ENCODE results near the gene LYST.
A peak's percentile ranks its signal among the peaks of the same experiment; 100 is the strongest.
"Not testable (repeated sequence)": the region's sequence is repeated elsewhere in the genome, so short reads cannot be mapped to it uniquely, and the experiment has no call there.

The LYST gene, protein sequence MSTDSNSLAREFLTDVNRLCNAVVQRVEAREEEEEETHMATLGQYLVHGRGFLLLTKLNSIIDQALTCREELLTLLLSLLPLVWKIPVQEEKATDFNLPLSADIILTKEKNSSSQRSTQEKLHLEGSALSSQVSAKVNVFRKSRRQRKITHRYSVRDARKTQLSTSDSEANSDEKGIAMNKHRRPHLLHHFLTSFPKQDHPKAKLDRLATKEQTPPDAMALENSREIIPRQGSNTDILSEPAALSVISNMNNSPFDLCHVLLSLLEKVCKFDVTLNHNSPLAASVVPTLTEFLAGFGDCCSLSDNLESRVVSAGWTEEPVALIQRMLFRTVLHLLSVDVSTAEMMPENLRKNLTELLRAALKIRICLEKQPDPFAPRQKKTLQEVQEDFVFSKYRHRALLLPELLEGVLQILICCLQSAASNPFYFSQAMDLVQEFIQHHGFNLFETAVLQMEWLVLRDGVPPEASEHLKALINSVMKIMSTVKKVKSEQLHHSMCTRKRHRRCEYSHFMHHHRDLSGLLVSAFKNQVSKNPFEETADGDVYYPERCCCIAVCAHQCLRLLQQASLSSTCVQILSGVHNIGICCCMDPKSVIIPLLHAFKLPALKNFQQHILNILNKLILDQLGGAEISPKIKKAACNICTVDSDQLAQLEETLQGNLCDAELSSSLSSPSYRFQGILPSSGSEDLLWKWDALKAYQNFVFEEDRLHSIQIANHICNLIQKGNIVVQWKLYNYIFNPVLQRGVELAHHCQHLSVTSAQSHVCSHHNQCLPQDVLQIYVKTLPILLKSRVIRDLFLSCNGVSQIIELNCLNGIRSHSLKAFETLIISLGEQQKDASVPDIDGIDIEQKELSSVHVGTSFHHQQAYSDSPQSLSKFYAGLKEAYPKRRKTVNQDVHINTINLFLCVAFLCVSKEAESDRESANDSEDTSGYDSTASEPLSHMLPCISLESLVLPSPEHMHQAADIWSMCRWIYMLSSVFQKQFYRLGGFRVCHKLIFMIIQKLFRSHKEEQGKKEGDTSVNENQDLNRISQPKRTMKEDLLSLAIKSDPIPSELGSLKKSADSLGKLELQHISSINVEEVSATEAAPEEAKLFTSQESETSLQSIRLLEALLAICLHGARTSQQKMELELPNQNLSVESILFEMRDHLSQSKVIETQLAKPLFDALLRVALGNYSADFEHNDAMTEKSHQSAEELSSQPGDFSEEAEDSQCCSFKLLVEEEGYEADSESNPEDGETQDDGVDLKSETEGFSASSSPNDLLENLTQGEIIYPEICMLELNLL (N-terminal part only)

GRCh38 chr1:235866205-235866912, at the start of gene LYST:
Gene LYST (minus strand): TSS chr1:235866906. CDS start chr1:235830417, 36,489 bp downstream.
- Histone ChIP-seq H3K9ac (ENCODE audit: low read depth in 1 of 2, low read length in 2 of 2) (peak within 1 kb of the TSS; percentile 76 to 94), H3K36me3 (ENCODE audit: control insufficient read depth in 1 of 2, insufficient read depth in 2 of 2, low read length in 2 of 2) (no peaks in the 10 kb centered on the region), H3K4me3 (ENCODE audit: low read depth in 1 of 2, low read length in 2 of 2) (peak within 1 kb of the TSS; percentile 95 to 98), H3K27ac (ENCODE audit: low read depth, low read length) (peak within 1 kb of the TSS; percentile 90), H3K9me3 (ENCODE audit: control insufficient read depth in 1 of 2, low read length in 2 of 2) (no peaks in the 10 kb centered on the region), H3K27me3 (ENCODE audit: control insufficient read depth in 1 of 2, insufficient read depth in 2 of 2, low read length in 2 of 2) (no peaks in the 10 kb centered on the region), H3K4me1 (ENCODE audit: control insufficient read depth in 1 of 2, insufficient read depth in 2 of 2, low read length in 2 of 2) (peaks cover 0 to 17% of the 10 kb centered on the region in 2 donors)

GRCh38 chr1:235915489-235915888, 48.8 kb upstream of the LYST start:
- H3K9me3 ChIP-seq (ENCODE audit: control insufficient read depth in 1 of 2, low read length in 2 of 2); H3K36me3 ChIP-seq (ENCODE audit: control insufficient read depth in 1 of 2, insufficient read depth in 2 of 2, low read length in 2 of 2); H3K27ac ChIP-seq (ENCODE audit: low read depth, low read length); H3K27me3 ChIP-seq (ENCODE audit: control insufficient read depth in 1 of 2, insufficient read depth in 2 of 2, low read length in 2 of 2); H3K4me3 ChIP-seq (ENCODE audit: low read depth in 1 of 2, low read length in 2 of 2); H3K9ac ChIP-seq (ENCODE audit: low read depth in 1 of 2, low read length in 2 of 2): not testable (repeated sequence)
- H3K4me1 ChIP-seq (ENCODE audit: control insufficient read depth in 1 of 2, insufficient read depth in 2 of 2, low read length in 2 of 2), result peaks cover 5 to 14% of the 10 kb centered on the region in 2 donors

- H3K9me3 ChIP-seq (ENCODE audit: control insufficient read depth in 1 of 2, low read length in 2 of 2), result no peaks in the 10 kb centered on the region
These were observed 46.6 kb upstream of the LYST start for GRCh38 chr1:235913311-235913710.

DNA sequence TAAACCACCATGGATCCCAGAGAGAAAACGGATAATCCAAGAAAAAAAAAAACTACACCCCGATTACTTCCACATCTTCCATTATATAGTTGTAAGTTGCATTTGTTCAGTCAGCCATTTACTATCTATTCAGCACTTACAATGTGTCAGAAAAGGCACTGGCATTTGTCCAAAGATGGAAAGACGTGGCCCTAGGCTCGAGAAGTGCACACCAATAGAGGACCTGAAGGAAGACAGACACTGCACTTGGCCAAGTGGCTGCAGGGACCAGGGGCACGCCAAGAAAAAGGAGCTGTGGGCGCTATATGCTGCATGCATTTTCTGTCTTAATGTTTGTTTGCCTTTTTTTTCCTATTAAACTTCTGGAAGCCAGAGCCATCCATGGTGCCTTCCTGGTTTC, 45.2 kb upstream of the LYST start:
- no peaks in the 10 kb centered on the region for H3K9me3 ChIP-seq (ENCODE audit: control insufficient read depth in 1 of 2, low read length in 2 of 2)

More at GRCh38 chr1:235913311-235913710, 46.6 kb upstream of the LYST start:
- H3K4me1 ChIP-seq (ENCODE audit: control insufficient read depth in 1 of 2, insufficient read depth in 2 of 2, low read length in 2 of 2), result peaks cover 3 to 5% of the 10 kb centered on the region in 2 donors
- no peaks in the 10 kb centered on the region for H3K36me3 ChIP-seq (ENCODE audit: control insufficient read depth in 1 of 2, insufficient read depth in 2 of 2, low read length in 2 of 2)
- no peak overlapping the region for H3K4me3 ChIP-seq (ENCODE audit: low read depth in 1 of 2, low read length in 2 of 2)
- H3K27me3 ChIP-seq (ENCODE audit: control insufficient read depth in 1 of 2, insufficient read depth in 2 of 2, low read length in 2 of 2), result no peaks in the 10 kb centered on the region
- H3K9ac ChIP-seq (ENCODE audit: low read depth in 1 of 2, low read length in 2 of 2), result no peak overlapping the region
- no peak overlapping the region for H3K27ac ChIP-seq (ENCODE audit: low read depth, low read length)

GRCh38 chr1:235911300-235911662, 44.6 kb upstream of the LYST start:
- Histone ChIP-seq H3K27me3 (ENCODE audit: control insufficient read depth in 1 of 2, insufficient read depth in 2 of 2, low read length in 2 of 2) (no peaks in the 10 kb centered on the region), H3K4me3 (ENCODE audit: low read depth in 1 of 2, low read length in 2 of 2) (no peak overlapping the region), H3K36me3 (ENCODE audit: control insufficient read depth in 1 of 2, insufficient read depth in 2 of 2, low read length in 2 of 2) (no peaks in the 10 kb centered on the region), H3K9me3 (ENCODE audit: control insufficient read depth in 1 of 2, low read length in 2 of 2) (no peaks in the 10 kb centered on the region), H3K4me1 (ENCODE audit: control insufficient read depth in 1 of 2, insufficient read depth in 2 of 2, low read length in 2 of 2) (no peaks in the 10 kb centered on the region), H3K27ac (ENCODE audit: low read depth, low read length) (no peak overlapping the region), H3K9ac (ENCODE audit: low read depth in 1 of 2, low read length in 2 of 2) (no peak overlapping the region)

More for the DNA sequence above, 45.2 kb upstream of the LYST start:
- Histone ChIP-seq H3K27ac (ENCODE audit: low read depth, low read length) (no peak overlapping the region), H3K4me3 (ENCODE audit: low read depth in 1 of 2, low read length in 2 of 2) (no peak overlapping the region), H3K36me3 (ENCODE audit: control insufficient read depth in 1 of 2, insufficient read depth in 2 of 2, low read length in 2 of 2) (no peaks in the 10 kb centered on the region), H3K27me3 (ENCODE audit: control insufficient read depth in 1 of 2, insufficient read depth in 2 of 2, low read length in 2 of 2) (no peaks in the 10 kb centered on the region), H3K9ac (ENCODE audit: low read depth in 1 of 2, low read length in 2 of 2) (no peak overlapping the region), H3K4me1 (ENCODE audit: control insufficient read depth in 1 of 2, insufficient read depth in 2 of 2, low read length in 2 of 2) (peaks cover 0 to under 1% of the 10 kb centered on the region in 2 donors)

- H3K27me3 ChIP-seq (ENCODE audit: control insufficient read depth in 1 of 2, insufficient read depth in 2 of 2, low read length in 2 of 2), result no peaks in the 10 kb centered on the region
- H3K4me3 ChIP-seq (ENCODE audit: low read depth in 1 of 2, low read length in 2 of 2), result no peak overlapping the region
- H3K4me1 ChIP-seq (ENCODE audit: control insufficient read depth in 1 of 2, insufficient read depth in 2 of 2, low read length in 2 of 2), result no peaks in the 10 kb centered on the region
- no peak overlapping the region for H3K27ac ChIP-seq (ENCODE audit: low read depth, low read length)
- no peaks in the 10 kb centered on the region for H3K36me3 ChIP-seq (ENCODE audit: control insufficient read depth in 1 of 2, insufficient read depth in 2 of 2, low read length in 2 of 2)
- H3K9me3 ChIP-seq (ENCODE audit: control insufficient read depth in 1 of 2, low read length in 2 of 2), result no peaks in the 10 kb centered on the region
- no peak overlapping the region for H3K9ac ChIP-seq (ENCODE audit: low read depth in 1 of 2, low read length in 2 of 2)
These were observed 43.9 kb upstream of the LYST start for GRCh38 chr1:235910357-235911299.

- Histone ChIP-seq H3K4me3 (ENCODE audit: low read depth in 1 of 2, low read length in 2 of 2) (no peak overlapping the region), H3K4me1 (ENCODE audit: control insufficient read depth in 1 of 2, insufficient read depth in 2 of 2, low read length in 2 of 2) (no peaks in the 10 kb centered on the region), H3K9ac (ENCODE audit: low read depth in 1 of 2, low read length in 2 of 2) (no peak overlapping the region), H3K9me3 (ENCODE audit: control insufficient read depth in 1 of 2, low read length in 2 of 2) (no peaks in the 10 kb centered on the region), H3K36me3 (ENCODE audit: control insufficient read depth in 1 of 2, insufficient read depth in 2 of 2, low read length in 2 of 2) (no peaks in the 10 kb centered on the region), H3K27ac (ENCODE audit: low read depth, low read length) (no peak overlapping the region), H3K27me3 (ENCODE audit: control insufficient read depth in 1 of 2, insufficient read depth in 2 of 2, low read length in 2 of 2) (no peaks in the 10 kb centered on the region)
These were observed 42.2 kb upstream of the LYST start for GRCh38 chr1:235908742-235909520.

DNA sequence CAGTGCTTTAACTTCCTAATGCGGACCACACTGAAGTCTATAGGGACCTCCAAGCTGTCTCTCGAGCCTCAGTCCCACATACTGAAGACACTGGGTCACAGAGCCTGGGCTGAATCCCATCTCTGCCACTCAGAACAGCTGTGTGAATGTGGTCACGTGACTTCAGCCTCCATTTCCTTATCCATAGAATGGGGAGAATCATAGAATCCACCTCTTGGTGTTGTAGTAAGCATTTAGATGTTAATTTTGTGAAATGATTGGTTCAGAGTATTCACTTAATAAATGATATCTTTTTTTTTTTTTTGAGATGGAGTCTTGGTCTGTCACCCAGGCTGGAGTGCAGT, 41.2 kb upstream of the LYST start:
- H3K4me3 ChIP-seq (ENCODE audit: low read depth in 1 of 2, low read length in 2 of 2), result no peak overlapping the region
- H3K9me3 ChIP-seq (ENCODE audit: control insufficient read depth in 1 of 2, low read length in 2 of 2), result no peaks in the 10 kb centered on the region
- H3K27ac ChIP-seq (ENCODE audit: low read depth, low read length), result no peak overlapping the region
- no peaks in the 10 kb centered on the region for H3K27me3 ChIP-seq (ENCODE audit: control insufficient read depth in 1 of 2, insufficient read depth in 2 of 2, low read length in 2 of 2)
- H3K4me1 ChIP-seq (ENCODE audit: control insufficient read depth in 1 of 2, insufficient read depth in 2 of 2, low read length in 2 of 2), result peaks cover 5 to 6% of the 10 kb centered on the region in 2 donors
- H3K9ac ChIP-seq (ENCODE audit: low read depth in 1 of 2, low read length in 2 of 2), result no peak overlapping the region
- H3K36me3 ChIP-seq (ENCODE audit: control insufficient read depth in 1 of 2, insufficient read depth in 2 of 2, low read length in 2 of 2), result no peaks in the 10 kb centered on the region
